Mesodermal cell (in vitro differentiated cells): ENCODE measurements around the gene POLR2H.
A peak's percentile ranks its signal among the peaks of the same experiment; 100 is the strongest.

Experiments
- H3K27ac ChIP-seq: 2 replicates; pipeline ENCODE4 v1.7.0; 2013; ENCODE audit warnings: mild to moderate bottlenecking, low read depth, low read length, moderate library complexity; ENCODE audit not compliant: severe bottlenecking
- H3K36me3 ChIP-seq: 2 replicates; pipeline ENCODE4 v1.7.1; 2013; ENCODE audit warnings: mild to moderate bottlenecking, low read length, moderate library complexity; ENCODE audit not compliant: control insufficient read depth, insufficient read depth
- H3K4me1 ChIP-seq: one replicate; pipeline ENCODE4 v1.7.1; 2013; ENCODE audit warnings: mild to moderate bottlenecking, low read length; ENCODE audit not compliant: insufficient read depth, control insufficient read depth, poor library complexity, severe bottlenecking
- H3K4me3 ChIP-seq: 2 replicates; pipeline ENCODE4 v1.7.0; 2013; ENCODE audit warnings: low read length, control low read depth, mild to moderate bottlenecking; ENCODE audit not compliant: insufficient read depth, poor library complexity, severe bottlenecking; ENCODE audit errors: extremely low read depth
- H3K9me3 ChIP-seq: 2 replicates; pipeline ENCODE4 v1.7.1; 2013; ENCODE audit warnings: mild to moderate bottlenecking, low read length, moderate library complexity; ENCODE audit not compliant: control insufficient read depth
- WGBS, 2 experiments: methylation state at CpG; one replicate each; pipeline ENCODE4 v1.1.5; 2013; ENCODE audit warnings: missing lambda C conversion rate in 2 of 2; ENCODE audit not compliant: insufficient coverage in 2 of 2; 5-methylcytosine and 5-hydroxymethylcytosine counted together

Gene POLR2H

GRCh38 chr3:184381261-184382224 lies 20.0 kb downstream of the POLR2H start:
- 8 to 11% methylated on average over 37 to 43 of the region's 55 CpGs for WGBS, 2 experiments
- Histone ChIP-seq H3K4me1 (peaks cover 18% of the 10 kb centered on the region), H3K36me3 (no peaks in the 10 kb centered on the region), H3K4me3 (peak overlapping the region; percentile 38), H3K27ac (no peak overlapping the region), H3K9me3 (no peaks in the 10 kb centered on the region)

GRCh38 chr3:184382326-184383032 lies 21.0 kb downstream of the POLR2H start:
- Histone ChIP-seq H3K4me1 (peaks cover 18% of the 10 kb centered on the region), H3K9me3 (no peaks in the 10 kb centered on the region), H3K4me3 (no peak overlapping the region), H3K27ac (no peak overlapping the region), H3K36me3 (no peaks in the 10 kb centered on the region)
- 91 to 93% methylated on average over 10 to 12 of the region's 16 CpGs for WGBS, 2 experiments

- Histone ChIP-seq H3K9me3 (no peaks in the 10 kb centered on the region), H3K4me1 (peaks cover 14% of the 10 kb centered on the region), H3K36me3 (no peaks in the 10 kb centered on the region), H3K4me3 (no peak overlapping the region), H3K27ac (no peak overlapping the region)
- 81 to 93% methylated on average over 3 to 11 of the region's 15 CpGs for WGBS, 2 experiments
These were observed 21.7 kb downstream of the POLR2H start for GRCh38 chr3:184383033-184383740.

GRCh38 chr3:184384342-184384741 lies 22.8 kb downstream of the POLR2H start:
- Histone ChIP-seq H3K4me3 (no peak overlapping the region), H3K9me3 (no peaks in the 10 kb centered on the region), H3K27ac (no peak overlapping the region), H3K4me1 (peaks cover 4% of the 10 kb centered on the region), H3K36me3 (no peaks in the 10 kb centered on the region)
- WGBS, 2 experiments: 94 to 97% methylated on average over 9 of the region's 9 CpGs

GRCh38 chr3:184384856-184385422 lies 23.4 kb downstream of the POLR2H start:
- Histone ChIP-seq H3K36me3 (no peaks in the 10 kb centered on the region), H3K9me3 (no peaks in the 10 kb centered on the region), H3K4me3 (no peak overlapping the region), H3K27ac (no peak overlapping the region), H3K4me1 (peaks cover 4% of the 10 kb centered on the region)
- 91 to 97% methylated on average over 7 to 8 of the region's 8 CpGs for WGBS, 2 experiments

DNA sequence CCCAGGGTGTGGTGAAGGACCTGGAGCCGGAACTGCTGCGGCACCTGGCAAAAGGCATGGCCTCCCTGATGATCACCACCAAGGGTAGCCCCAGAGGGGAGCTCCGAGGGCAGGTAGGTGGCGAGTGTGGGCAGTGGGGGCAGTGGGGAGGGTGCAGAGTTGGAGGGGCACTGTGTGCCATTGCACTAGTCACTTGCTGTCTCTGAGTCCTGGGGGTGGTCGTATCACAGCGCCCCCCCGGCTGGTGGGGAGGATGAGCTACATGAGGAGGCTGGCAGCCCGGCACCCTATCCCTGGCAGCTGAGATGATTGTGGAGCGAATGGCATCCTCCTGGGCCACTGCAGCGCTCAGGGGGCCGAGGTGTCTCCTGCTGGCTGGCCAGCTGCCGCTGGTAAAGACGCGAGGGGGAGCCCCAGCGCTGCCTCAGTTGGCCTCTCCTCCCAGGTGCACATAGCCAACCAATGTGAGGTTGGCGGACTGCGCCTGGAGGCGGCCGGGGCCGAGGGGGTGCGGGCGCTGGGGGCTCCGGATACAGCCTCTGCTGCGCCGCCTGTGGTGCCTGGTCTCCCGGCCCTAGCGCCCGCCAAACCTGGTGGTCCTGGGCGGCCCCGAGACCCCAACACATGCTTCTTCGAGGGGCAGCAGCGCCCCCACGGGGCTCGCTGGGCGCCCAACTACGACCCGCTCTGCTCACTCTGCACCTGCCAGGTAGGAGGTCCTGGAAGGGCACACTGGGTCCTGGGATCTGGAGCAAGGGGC lies 24.7 kb downstream of the POLR2H start:
- no peak overlapping the region for H3K27ac ChIP-seq
- 93 to 94% methylated on average over 31 to 37 of the region's 37 CpGs for WGBS, 2 experiments

GRCh38 chr3:184387174-184387714 lies 25.7 kb downstream of the POLR2H start:
- no peaks in the 10 kb centered on the region for H3K4me1 ChIP-seq
- H3K4me3 ChIP-seq: no peak overlapping the region
- H3K36me3 ChIP-seq: no peaks in the 10 kb centered on the region
- 90 to 92% methylated on average over 6 to 12 of the region's 12 CpGs for WGBS, 2 experiments
- H3K27ac ChIP-seq: no peak overlapping the region
- H3K9me3 ChIP-seq: no peaks in the 10 kb centered on the region

More for the DNA sequence above, 24.7 kb downstream of the POLR2H start:
- no peaks in the 10 kb centered on the region for H3K9me3 ChIP-seq
- H3K4me1 ChIP-seq: peaks cover 1% of the 10 kb centered on the region
- H3K4me3 ChIP-seq: no peak overlapping the region
- no peaks in the 10 kb centered on the region for H3K36me3 ChIP-seq

DNA sequence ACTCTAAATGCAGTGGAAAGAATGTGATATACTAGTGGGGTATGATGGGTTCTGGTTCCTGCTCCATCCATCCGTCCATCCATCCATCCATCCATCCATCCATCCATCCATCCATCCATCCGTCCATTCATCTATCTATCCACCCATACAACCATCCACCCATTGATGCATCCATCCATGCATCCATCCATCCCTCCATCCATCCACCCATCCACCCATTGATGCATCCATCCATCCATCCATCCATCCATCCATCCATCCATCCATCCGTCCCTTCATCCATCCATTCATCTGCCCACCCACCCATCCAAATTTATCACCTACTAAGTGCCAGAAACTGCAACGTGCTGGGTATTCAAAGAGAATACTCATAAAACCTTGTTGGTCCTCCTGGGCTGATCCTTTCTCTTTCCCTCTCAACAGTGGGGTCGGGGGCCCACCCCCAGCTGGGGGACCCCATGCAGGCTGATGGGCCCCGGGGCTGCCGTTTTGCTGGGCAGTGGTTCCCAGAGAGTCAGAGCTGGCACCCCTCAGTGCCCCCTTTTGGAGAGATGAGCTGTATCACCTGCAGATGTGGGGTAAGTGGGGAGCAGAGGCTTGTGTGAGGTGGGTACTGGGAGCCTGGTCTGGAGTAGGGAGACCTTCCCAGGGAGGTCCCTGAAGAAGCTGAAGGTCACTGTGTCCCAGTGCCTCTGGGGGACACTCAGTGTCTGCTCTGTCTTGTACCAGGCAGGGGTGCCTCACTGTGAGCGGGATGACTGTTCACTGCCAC lies 26.8 kb downstream of the POLR2H start:
- Histone ChIP-seq H3K9me3 (no peaks in the 10 kb centered on the region), H3K36me3 (no peaks in the 10 kb centered on the region), H3K4me3 (no peak overlapping the region), H3K4me1 (no peaks in the 10 kb centered on the region), H3K27ac (no peak overlapping the region)
- WGBS, 2 experiments: 86% methylated on average over 7 of the region's 8 CpGs

- H3K27ac ChIP-seq: no peak overlapping the region
- H3K4me3 ChIP-seq: no peak overlapping the region
- 83 to 91% methylated on average over 8 of the region's 8 CpGs for WGBS, 2 experiments
- no peaks in the 10 kb centered on the region for H3K36me3 ChIP-seq
- H3K4me1 ChIP-seq: no peaks in the 10 kb centered on the region
- no peaks in the 10 kb centered on the region for H3K9me3 ChIP-seq
These were observed 27.4 kb downstream of the POLR2H start for GRCh38 chr3:184388936-184389230.
